HepG2 (cell line): Measurements from ENCODE around the gene PRR15L. TPM values are rescaled to one million over a fixed set of nuclear protein-coding genes. Genes with fewer than 3 reads are reported as not detected.
A peak's percentile ranks its signal among the peaks of the same experiment; 100 is the strongest.
"Not testable (repeated sequence)": the region's sequence is repeated elsewhere in the genome, so short reads cannot be mapped to it uniquely, and the experiment has no call there.

Experiments
- ATAC-seq: fragments of 200-7000 bp; cut with Tn5 transposase; 3 replicates; pipeline ENCODE4 v1.9.1; 2020; ENCODE audit warnings: mild to moderate bottlenecking, moderate library complexity
- BruUV-seq: library from RNA; stranded (reverse); fragments of 400-500 nt; replicated peaks from 2 replicates; lab custom pipeline; 2021; lab: Mats Ljungman, UMichigan
- CTCF ChIA-PET: fragments of 300-600 bp; formaldehyde crosslinking; extraction: SDS; loops from one replicate; lab custom pipeline; 2021; ENCODE audit warnings: low total read pairs, inconsistent platforms, low intra/inter-chr PET ratio; lab: Yijun Ruan, JAX
- POLR2A ChIA-PET: fragments of 350-600 bp; sonication (Branson Sonifier 250); formaldehyde crosslinking; loops from one replicate; lab custom pipeline; 2020; ENCODE audit warnings: antibody characterized with exemption, inconsistent platforms; lab: Yijun Ruan, JAX
- DNase-seq: peaks from one replicate; pipeline ENCODE4 v3.0.0-alpha.2; 2015; ENCODE audit warnings: low spot score
- FAIRE-seq: peaks from 3 replicates; lab custom pipeline; 2011; peaks lifted over from hg19 to GRCh38; lab: Jason Lieb, UNC
- H2AFZ ChIP-seq: one replicate; pipeline ENCODE4 v1.6.1; 2011; ENCODE audit warnings: low read length, inconsistent platforms
- H3K27ac ChIP-seq: fragments of 300-600 bp; 3 replicates; pipeline ENCODE4 v1.8.0; 2011; ENCODE audit warnings: mixed run types, mild to moderate bottlenecking, mixed read lengths, low read length, inconsistent platforms; ENCODE audit not compliant: insufficient read depth; ENCODE audit errors: extremely low read length
- H3K27me3 ChIP-seq, 2 experiments: fragments of 200-600 bp in 1 of 2; 2 replicates in 1 of 2; 3 replicates in 1 of 2; pipeline versions ENCODE4 v1.6.0 to v1.8.0; 2011; ENCODE audit warnings: low read length in 2 of 2, mild to moderate bottlenecking in 2 of 2, moderate library complexity in 2 of 2, inconsistent platforms in 1 of 2; ENCODE audit not compliant: insufficient read depth in 2 of 2, control insufficient read depth in 1 of 2
- H3K36me3 ChIP-seq, 2 experiments: fragments of 200-600 bp in 1 of 2; replicated peaks in 1 of 2; 2 replicates in 1 of 2; 3 replicates in 1 of 2; pipeline versions ENCODE4 v1.5.1 to v1.8.0; 2011; ENCODE audit warnings: low read length in 2 of 2, inconsistent platforms in 1 of 2; ENCODE audit not compliant: insufficient read depth in 2 of 2, control insufficient read depth in 1 of 2
- H3K4me1 ChIP-seq: 2 replicates; pipeline ENCODE4 v1.5.1; 2012; ENCODE audit warnings: low read length, inconsistent platforms; ENCODE audit not compliant: insufficient read depth
- H3K4me2 ChIP-seq: 2 replicates; pipeline ENCODE4 v1.6.0; 2011; ENCODE audit warnings: low read depth, low read length, inconsistent platforms
- H3K4me3 ChIP-seq, 3 experiments: fragments of 200-600 bp in 1 of 3; sonication (generic), shearing (Covaris generic) in 1 of 3; replicated peaks in 1 of 3; 2 replicates each; pipeline ENCODE4 v1.5.1; 2011 to 2016; ENCODE audit warnings: low read length in 3 of 3, inconsistent platforms in 2 of 3, low read depth in 2 of 3, mild to moderate bottlenecking in 2 of 3, control low read depth in 1 of 3, mixed read lengths in 1 of 3; ENCODE audit not compliant: insufficient read depth in 1 of 3
- H3K79me2 ChIP-seq: one replicate; pipeline ENCODE4 v1.6.1; 2011; ENCODE audit warnings: low read length, inconsistent platforms; ENCODE audit not compliant: insufficient read depth
- H3K9ac ChIP-seq: 2 replicates; pipeline ENCODE4 v1.6.0; 2011; ENCODE audit warnings: mild to moderate bottlenecking, low read depth, low read length, inconsistent platforms; ENCODE audit not compliant: insufficient read depth
- H3K9me3 ChIP-seq: 2 replicates; pipeline ENCODE4 v1.5.1; 2012; ENCODE audit warnings: mild to moderate bottlenecking, low read length
- H4K20me1 ChIP-seq: 2 replicates; pipeline ENCODE4 v1.6.0; 2011; ENCODE audit warnings: inconsistent platforms, mild to moderate bottlenecking, low read length, moderate library complexity; ENCODE audit not compliant: insufficient read depth
- ELF1 ChIP-seq: sonication (generic); formaldehyde crosslinking; IDR thresholded peaks from 2 replicates; pipeline ENCODE4 v1.4.0; 2020; ENCODE audit warnings: missing genetic modification reagents
- ELF3 ChIP-seq: IDR thresholded peaks from 2 replicates; pipeline ENCODE4 v1.6.1; 2016; ENCODE audit warnings: missing genetic modification reagents, missing compliant biosample characterization
- HNF4A ChIP-seq: sonication (generic); formaldehyde crosslinking; IDR thresholded peaks from 2 replicates; pipeline ENCODE4 v1.4.0; 2020; ENCODE audit warnings: missing genetic modification reagents
- NR2C2 ChIP-seq: sonication (generic); formaldehyde crosslinking; IDR thresholded peaks from 2 replicates; pipeline ENCODE4 v1.4.0; 2020; ENCODE audit warnings: missing genetic modification reagents, mild to moderate bottlenecking, moderate library complexity, borderline replicate concordance
- NR2F1 ChIP-seq, 2 experiments: fragments of 450-650 bp in 1 of 2; formaldehyde crosslinking in 1 of 2; IDR thresholded peaks; 2 replicates each; pipeline versions ENCODE4 v1.5.0 to v1.6.1; 2016 to 2020; ENCODE audit warnings: mild to moderate bottlenecking in 1 of 2, missing compliant biosample characterization in 1 of 2, missing genetic modification reagents in 1 of 2, moderate library complexity in 1 of 2
- NR2F6 ChIP-seq, 2 experiments: IDR thresholded peaks; 2 replicates each; pipeline ENCODE4 v1.6.1; 2016; ENCODE audit warnings: antibody characterized with exemption in 1 of 2, mild to moderate bottlenecking in 1 of 2
- TEAD3 ChIP-seq: optimal IDR thresholded peaks from 2 replicates; pipeline ENCODE3; 2016; ENCODE audit warnings: borderline replicate concordance
- ZNF460 ChIP-seq: sonication (generic); formaldehyde crosslinking; IDR thresholded peaks from 2 replicates; pipeline ENCODE4 v1.5.1; 2020; ENCODE audit warnings: missing genetic modification reagents, mild to moderate bottlenecking, borderline replicate concordance
- WGBS: methylation state at CpG from one replicate; pipeline ENCODE4 v1.1.6; 2017; ENCODE audit warnings: low lambda C conversion rate; 5-methylcytosine and 5-hydroxymethylcytosine counted together
- in situ Hi-C: cut with HindIII; loops from 2 replicates; pipeline ENCODE4 v1.10.0; 2017; ENCODE audit warnings: low pct_unique_long_range_greater_than_20kb; ENCODE audit not compliant: extremely low pct_ligation_motif_present
- intact Hi-C: fragments of 100-400 bp; cut with micrococcal nuclease; formaldehyde crosslinking; loops from one replicate; pipeline ENCODE4 v1.10.0; 2022; ENCODE audit not compliant: unreplicated experiment
- polyA plus RNA-seq, 8 experiments: library from polyadenylated mRNA; depleted of rRNA in 3 of 8; stranded (reverse) in 7 of 8; unstranded in 1 of 8; fragments of >200 nt; fragmentation: Illumina TruSeq in 4 of 8; extraction: Trizol in 4 of 8; gene quantifications; 2 replicates each; pipeline versions ENCODE4 v1.2.1 to v1.2.3, GENCODE V29; 2011 to 2016; ENCODE audit warnings: low read depth in 4 of 8, missing spikeins in 1 of 8, mixed read lengths in 1 of 8; ENCODE audit not compliant: insufficient read depth in 1 of 8
- total RNA-seq, 5 experiments: library from RNA; depleted of rRNA; stranded (reverse); fragments of >200 nt; fragmentation: Illumina TruSeq; extraction: Trizol; gene quantifications; 2 replicates each; pipeline ENCODE4 v1.2.3, GENCODE V29; 2016; ENCODE audit warnings: low read depth in 1 of 5
- TF ChIP-seq, protein P1 (sequence below): sonication (generic); formaldehyde crosslinking; IDR thresholded peaks from 2 replicates; pipeline ENCODE4 v1.5.1; 2020; ENCODE audit warnings: mild to moderate bottlenecking, missing genetic modification reagents, moderate library complexity
- TF ChIP-seq, protein P2 (sequence below): sonication (generic); formaldehyde crosslinking; IDR thresholded peaks from 2 replicates; pipeline ENCODE4 v1.5.0; 2020; ENCODE audit warnings: mild to moderate bottlenecking, missing genetic modification reagents

Gene PRR15L
- total and polyA plus RNA-seq, 2 of the 13 experiments (the other 11 are each of a cell fraction or from before 2014, with no cell fraction given), result 0.44 to 2.0 TPM

DNA sequence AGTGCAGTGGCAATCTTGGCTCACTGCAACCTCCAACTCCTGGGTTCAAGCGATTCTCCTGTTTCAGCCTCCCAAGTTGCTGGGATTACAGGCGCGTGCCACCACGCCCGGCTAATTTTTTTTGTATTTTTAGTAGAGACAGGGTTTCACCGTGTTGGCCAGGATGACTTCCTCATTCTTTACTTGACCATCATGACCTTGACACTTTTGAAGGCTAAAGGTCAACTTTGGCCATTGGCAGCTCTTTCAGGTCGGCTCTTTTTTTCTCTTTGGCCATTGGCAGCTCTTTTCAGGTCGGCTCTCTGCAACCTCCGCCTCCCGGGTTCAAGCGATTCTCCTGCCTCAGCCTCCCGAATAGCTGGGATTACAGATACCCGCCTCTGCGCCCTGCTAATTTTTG is 37.8 kb downstream of the PRR15L start:
- H3K27me3 ChIP-seq, FAIRE-seq, H3K4me3 ChIP-seq, in situ Hi-C loops, H3K9me3 ChIP-seq, H3K79me2 ChIP-seq, H2AFZ ChIP-seq, ATAC-seq, intact Hi-C loops, BruUV-seq, H3K4me2 ChIP-seq, H4K20me1 ChIP-seq, POLR2A ChIA-PET, H3K9ac ChIP-seq, CTCF ChIA-PET, H3K27ac ChIP-seq: not testable (repeated sequence)
- Histone ChIP-seq H3K36me3 (peaks cover 14 to 24% of the 10 kb centered on the region in 2 experiments), H3K4me1 (peaks cover 12% of the 10 kb centered on the region)
- 89% methylated on average over 14 of the region's 14 CpGs for WGBS
- peak; percentile 49 for DNase-seq
- TF ChIP-seq, protein P1, sequence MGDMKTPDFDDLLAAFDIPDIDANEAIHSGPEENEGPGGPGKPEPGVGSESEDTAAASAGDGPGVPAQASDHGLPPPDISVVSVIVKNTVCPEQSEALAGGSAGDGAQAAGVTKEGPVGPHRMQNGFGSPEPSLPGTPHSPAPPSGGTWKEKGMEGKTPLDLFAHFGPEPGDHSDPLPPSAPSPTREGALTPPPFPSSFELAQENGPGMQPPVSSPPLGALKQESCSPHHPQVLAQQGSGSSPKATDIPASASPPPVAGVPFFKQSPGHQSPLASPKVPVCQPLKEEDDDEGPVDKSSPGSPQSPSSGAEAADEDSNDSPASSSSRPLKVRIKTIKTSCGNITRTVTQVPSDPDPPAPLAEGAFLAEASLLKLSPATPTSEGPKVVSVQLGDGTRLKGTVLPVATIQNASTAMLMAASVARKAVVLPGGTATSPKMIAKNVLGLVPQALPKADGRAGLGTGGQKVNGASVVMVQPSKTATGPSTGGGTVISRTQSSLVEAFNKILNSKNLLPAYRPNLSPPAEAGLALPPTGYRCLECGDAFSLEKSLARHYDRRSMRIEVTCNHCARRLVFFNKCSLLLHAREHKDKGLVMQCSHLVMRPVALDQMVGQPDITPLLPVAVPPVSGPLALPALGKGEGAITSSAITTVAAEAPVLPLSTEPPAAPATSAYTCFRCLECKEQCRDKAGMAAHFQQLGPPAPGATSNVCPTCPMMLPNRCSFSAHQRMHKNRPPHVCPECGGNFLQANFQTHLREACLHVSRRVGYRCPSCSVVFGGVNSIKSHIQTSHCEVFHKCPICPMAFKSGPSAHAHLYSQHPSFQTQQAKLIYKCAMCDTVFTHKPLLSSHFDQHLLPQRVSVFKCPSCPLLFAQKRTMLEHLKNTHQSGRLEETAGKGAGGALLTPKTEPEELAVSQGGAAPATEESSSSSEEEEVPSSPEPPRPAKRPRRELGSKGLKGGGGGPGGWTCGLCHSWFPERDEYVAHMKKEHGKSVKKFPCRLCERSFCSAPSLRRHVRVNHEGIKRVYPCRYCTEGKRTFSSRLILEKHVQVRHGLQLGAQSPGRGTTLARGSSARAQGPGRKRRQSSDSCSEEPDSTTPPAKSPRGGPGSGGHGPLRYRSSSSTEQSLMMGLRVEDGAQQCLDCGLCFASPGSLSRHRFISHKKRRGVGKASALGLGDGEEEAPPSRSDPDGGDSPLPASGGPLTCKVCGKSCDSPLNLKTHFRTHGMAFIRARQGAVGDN (CRISPR knock-in tag), result peak; percentile 27
- TF ChIP-seq, protein P2, sequence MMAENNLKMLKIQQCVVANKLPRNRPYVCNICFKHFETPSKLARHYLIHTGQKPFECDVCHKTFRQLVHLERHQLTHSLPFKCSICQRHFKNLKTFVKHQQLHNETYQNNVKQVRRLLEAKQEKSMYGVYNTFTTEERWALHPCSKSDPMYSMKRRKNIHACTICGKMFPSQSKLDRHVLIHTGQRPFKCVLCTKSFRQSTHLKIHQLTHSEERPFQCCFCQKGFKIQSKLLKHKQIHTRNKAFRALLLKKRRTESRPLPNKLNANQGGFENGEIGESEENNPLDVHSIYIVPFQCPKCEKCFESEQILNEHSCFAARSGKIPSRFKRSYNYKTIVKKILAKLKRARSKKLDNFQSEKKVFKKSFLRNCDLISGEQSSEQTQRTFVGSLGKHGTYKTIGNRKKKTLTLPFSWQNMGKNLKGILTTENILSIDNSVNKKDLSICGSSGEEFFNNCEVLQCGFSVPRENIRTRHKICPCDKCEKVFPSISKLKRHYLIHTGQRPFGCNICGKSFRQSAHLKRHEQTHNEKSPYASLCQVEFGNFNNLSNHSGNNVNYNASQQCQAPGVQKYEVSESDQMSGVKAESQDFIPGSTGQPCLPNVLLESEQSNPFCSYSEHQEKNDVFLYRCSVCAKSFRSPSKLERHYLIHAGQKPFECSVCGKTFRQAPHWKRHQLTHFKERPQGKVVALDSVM (CRISPR knock-in tag), result peak; percentile 24; the same call in 1 of the 2 replicates
- TF ChIP-seq TEAD3 (CRISPR knock-in tag) (peak; percentile 41), HNF4A (peak; percentile 30; the same call in 1 of the 2 replicates), NR2C2 (CRISPR knock-in tag) (peak; percentile 68; the same call in 1 of the 2 replicates), NR2F1 (CRISPR knock-in tag; IDR thresholded peaks at IDR 0.05) (peak in 1 of 2 experiments; percentile 32; a peak in 1 of 4 replicates), ELF3 (0 out of 2 replicates have a peak, but pooled peaks have one; percentile 41), NR2F6 (IDR thresholded peaks at IDR 0.05) (peak; percentile 71), NR2F6 (CRISPR knock-in tag; IDR thresholded peaks at IDR 0.05) (peak; percentile 64), ZNF460 (CRISPR knock-in tag) (peak; percentile 31; the same call in 1 of the 2 replicates), ELF1 (CRISPR knock-in tag) (peak; percentile 63)
